DOHH2 (cell line): ENCODE data around the gene ZC3H4.

Source experiments
- H3F3A ChIP-seq: fragments of 200-600 bp; sonication (generic), shearing (Covaris generic); 2 replicates; pipeline ENCODE4 v1.6.0; 2016; ENCODE audit warnings: antibody characterized with exemption, mild to moderate bottlenecking; ENCODE audit not compliant: control insufficient read depth, insufficient read depth
- H3K27ac ChIP-seq: fragments of 200-600 bp; sonication (generic); 2 replicates; pipeline ENCODE4 v1.5.1; 2014; ENCODE audit warnings: low read depth, mild to moderate bottlenecking, low read length, moderate library complexity
- H3K27me3 ChIP-seq: fragments of 200-600 bp; sonication (generic); 2 replicates; pipeline ENCODE4 v1.6.1; 2014; ENCODE audit warnings: mild to moderate bottlenecking, low read length, mixed read lengths; ENCODE audit not compliant: control insufficient read depth
- H3K36me3 ChIP-seq: fragments of 200-600 bp; sonication (generic); 2 replicates; pipeline ENCODE4 v1.6.1; 2014; ENCODE audit warnings: mild to moderate bottlenecking, low read length, moderate library complexity, mixed read lengths; ENCODE audit not compliant: control insufficient read depth
- H3K4me1 ChIP-seq: fragments of 200-600 bp; sonication (generic); 2 replicates; pipeline ENCODE4 v1.6.1; 2014; ENCODE audit warnings: mild to moderate bottlenecking, low read length, mixed read lengths; ENCODE audit not compliant: control insufficient read depth
- H3K4me2 ChIP-seq: fragments of 200-600 bp; sonication (generic); 2 replicates; pipeline ENCODE4 v1.6.0; 2014; ENCODE audit warnings: mild to moderate bottlenecking, low read length, moderate library complexity
- H3K4me3 ChIP-seq: fragments of 200-600 bp; sonication (generic); 2 replicates; pipeline ENCODE4 v1.5.1; 2014; ENCODE audit warnings: mild to moderate bottlenecking, low read length, mixed read lengths
- H3K79me2 ChIP-seq: fragments of 200-600 bp; sonication (generic); 2 replicates; pipeline ENCODE4 v1.6.1; 2014; ENCODE audit warnings: mild to moderate bottlenecking, low read length, mixed read lengths; ENCODE audit not compliant: control insufficient read depth
- H3K9me2 ChIP-seq: fragments of 200-600 bp; sonication (generic); replicated peaks from 2 replicates; pipeline ENCODE4 v1.6.1; 2014; ENCODE audit warnings: mild to moderate bottlenecking, low read length, mixed read lengths; ENCODE audit not compliant: control insufficient read depth
- H3K9me3 ChIP-seq: fragments of 200-600 bp; sonication (generic); 2 replicates; pipeline ENCODE4 v1.6.1; 2014; ENCODE audit warnings: antibody characterized with exemption, low read length, mixed read lengths; ENCODE audit not compliant: control insufficient read depth, insufficient read depth
- H4K20me1 ChIP-seq: fragments of 200-600 bp; sonication (generic); 2 replicates; pipeline ENCODE4 v1.6.0; 2014; ENCODE audit warnings: low read depth, mild to moderate bottlenecking, antibody characterized with exemption, low read length, moderate library complexity; ENCODE audit not compliant: control insufficient read depth, insufficient read depth
- CTCF ChIP-seq: fragments of 200-600 bp; sonication (generic); IDR thresholded peaks from one replicate; pipeline ENCODE4 v1.5.1; 2014; ENCODE audit warnings: antibody characterized with exemption, mild to moderate bottlenecking, low read depth, low read length; ENCODE audit not compliant: poor library complexity, severe bottlenecking
- EZH2phosphoT487 ChIP-seq: fragments of 200-600 bp; sonication (generic); IDR thresholded peaks from 2 replicates; pipeline ENCODE4 v1.6.1; 2017; ENCODE audit warnings: borderline replicate concordance, mild to moderate bottlenecking, antibody characterized with exemption, low read length, moderate library complexity, mixed read lengths

The ZC3H4 gene

GRCh38 chr19:47018923-47019322, 94.7 kb downstream of the ZC3H4 start:
- H3K36me3 ChIP-seq = no peaks in the 10 kb centered on the region
- no peaks in the 10 kb centered on the region for H3K4me1 ChIP-seq
- H3K4me2 ChIP-seq = no peak overlapping the region
- H3K9me3 ChIP-seq = no peaks in the 10 kb centered on the region
- TF ChIP-seq CTCF (no peak), EZH2phosphoT487 (no peak)
- no peak overlapping the region for H3K4me3 ChIP-seq
- H3F3A ChIP-seq = no peaks in the 10 kb centered on the region
- H3K79me2 ChIP-seq = no peaks in the 10 kb centered on the region
- no peaks in the 10 kb centered on the region for H3K9me2 ChIP-seq
- H3K27me3 ChIP-seq = peaks cover 34% of the 10 kb centered on the region
- no peak overlapping the region for H3K27ac ChIP-seq
- H4K20me1 ChIP-seq = no peaks in the 10 kb centered on the region
